Upper lobe of right lung (tissue), 1 donor: ENCODE data around the gene PRKCZ. TPM values are rescaled to one million over a fixed set of nuclear protein-coding genes. Genes with fewer than 3 reads are reported as not detected.
A peak's percentile ranks its signal among the peaks of the same experiment; 100 is the strongest.

Experiments
- ATAC-seq: fragments of 200-7000 bp; cut with Tn5 transposase; one replicate; pipeline ENCODE4 v1.9.1; 2020; ENCODE audit warnings: mild to moderate bottlenecking, moderate library complexity
- DNase-seq: peaks from one replicate; pipeline ENCODE4 v3.0.0-alpha.2; 2020
- H3K27ac ChIP-seq: fragments of 200-600 bp; one replicate; pipeline ENCODE4 v1.8.0; 2022
- H3K27me3 ChIP-seq: fragments of 200-600 bp; one replicate; pipeline ENCODE4 v1.8.0; 2022; ENCODE audit warnings: mild to moderate bottlenecking
- H3K36me3 ChIP-seq: fragments of 200-600 bp; one replicate; pipeline ENCODE4 v1.8.0; 2022
- H3K4me1 ChIP-seq: fragments of 200-600 bp; one replicate; pipeline ENCODE4 v1.8.0; 2022
- H3K4me3 ChIP-seq: fragments of 200-600 bp; one replicate; pipeline ENCODE4 v1.8.0; 2022; ENCODE audit warnings: mild to moderate bottlenecking
- H3K9me3 ChIP-seq: fragments of 200-600 bp; one replicate; pipeline ENCODE4 v1.8.0; 2022
- intact Hi-C: fragments of 100-400 bp; cut with DNase I; formaldehyde crosslinking; loops from one replicate; pipeline ENCODE4 v1.11.0; 2022
- total RNA-seq: library from RNA; stranded (reverse); fragmentation: NEBNext Ultra II Directional; extraction: Animal tissue kit (Norgen Biotek cat#: 25700); gene quantifications from one replicate; pipeline ENCODE4 v1.2.1, GENCODE V29; 2021
- TF ChIP-seq, protein P1 (sequence below): fragments of 200-600 bp; IDR thresholded peaks from one replicate; pipeline ENCODE4 v1.8.0; 2022; ENCODE audit warnings: antibody characterized with exemption
- donor health status: DM: no; HTN: yes; CAD: no; lungs with severe emphysema.

PRKCZ gene
- total RNA-seq, 1 donor from 2014 or later: 121 TPM

DNA sequence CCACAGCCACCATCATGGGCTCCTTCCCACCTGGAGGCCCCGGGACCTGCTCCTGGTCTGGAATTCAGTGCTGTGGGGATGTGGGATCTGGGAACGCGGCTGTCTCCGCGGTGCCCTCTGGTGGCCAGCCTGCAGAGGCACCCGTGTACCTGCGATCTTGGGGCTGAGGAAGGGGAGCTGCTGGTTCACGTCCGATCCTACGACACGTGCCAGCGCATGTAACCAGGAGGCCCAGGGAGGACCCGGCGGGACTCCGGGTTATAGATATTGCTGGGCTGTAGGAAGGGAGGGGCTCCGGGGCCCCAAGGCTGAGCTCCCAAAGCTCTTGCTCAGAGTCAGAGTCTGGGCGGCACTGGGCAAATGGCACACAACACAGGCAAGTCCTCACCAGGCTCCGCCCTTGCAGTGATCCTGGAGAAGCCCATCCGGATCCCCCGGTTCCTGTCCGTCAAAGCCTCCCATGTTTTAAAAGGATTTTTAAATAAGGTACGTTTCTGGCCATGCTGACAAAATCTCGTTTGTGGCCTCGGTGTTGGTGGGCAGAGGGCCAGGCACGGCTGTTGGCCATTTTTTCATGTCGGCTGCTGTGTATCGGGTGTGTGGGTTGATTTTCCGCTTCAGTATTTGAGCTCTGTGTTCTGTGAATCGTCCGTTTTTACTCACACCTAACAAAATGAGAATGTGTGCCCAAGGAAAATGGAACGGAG is 124.3 kb downstream of the PRKCZ start:
- Histone ChIP-seq H3K27me3 (no peaks in the 10 kb centered on the region), H3K9me3 (no peaks in the 10 kb centered on the region), H3K4me3 (peak overlapping the region; percentile 19), H3K4me1 (no peaks in the 10 kb centered on the region), H3K36me3 (peaks cover 6% of the 10 kb centered on the region), H3K27ac (no peak overlapping the region)
- no peak for DNase-seq
- intact Hi-C loops: no loop called here
- TF ChIP-seq, protein P1, sequence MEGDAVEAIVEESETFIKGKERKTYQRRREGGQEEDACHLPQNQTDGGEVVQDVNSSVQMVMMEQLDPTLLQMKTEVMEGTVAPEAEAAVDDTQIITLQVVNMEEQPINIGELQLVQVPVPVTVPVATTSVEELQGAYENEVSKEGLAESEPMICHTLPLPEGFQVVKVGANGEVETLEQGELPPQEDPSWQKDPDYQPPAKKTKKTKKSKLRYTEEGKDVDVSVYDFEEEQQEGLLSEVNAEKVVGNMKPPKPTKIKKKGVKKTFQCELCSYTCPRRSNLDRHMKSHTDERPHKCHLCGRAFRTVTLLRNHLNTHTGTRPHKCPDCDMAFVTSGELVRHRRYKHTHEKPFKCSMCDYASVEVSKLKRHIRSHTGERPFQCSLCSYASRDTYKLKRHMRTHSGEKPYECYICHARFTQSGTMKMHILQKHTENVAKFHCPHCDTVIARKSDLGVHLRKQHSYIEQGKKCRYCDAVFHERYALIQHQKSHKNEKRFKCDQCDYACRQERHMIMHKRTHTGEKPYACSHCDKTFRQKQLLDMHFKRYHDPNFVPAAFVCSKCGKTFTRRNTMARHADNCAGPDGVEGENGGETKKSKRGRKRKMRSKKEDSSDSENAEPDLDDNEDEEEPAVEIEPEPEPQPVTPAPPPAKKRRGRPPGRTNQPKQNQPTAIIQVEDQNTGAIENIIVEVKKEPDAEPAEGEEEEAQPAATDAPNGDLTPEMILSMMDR: peak; percentile 77
- ATAC-seq: peak; percentile 63

DNA sequence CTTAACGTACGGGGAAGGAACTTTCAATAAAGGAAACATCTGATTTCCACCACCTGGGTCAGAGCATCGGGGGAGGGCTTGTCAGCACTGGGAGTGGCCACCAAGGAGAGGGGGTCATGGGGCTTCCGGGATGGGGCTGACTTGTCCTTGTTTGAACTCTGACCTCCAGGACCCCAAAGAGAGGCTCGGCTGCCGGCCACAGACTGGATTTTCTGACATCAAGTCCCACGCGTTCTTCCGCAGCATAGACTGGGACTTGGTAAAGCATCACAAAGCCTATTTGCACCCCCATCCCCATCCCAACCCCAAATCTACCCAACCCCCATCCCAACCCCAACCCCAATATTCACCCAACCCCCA is 124.8 kb downstream of the PRKCZ start:
- DNase-seq (no peak), ATAC-seq (no peak)
- H3K4me3 ChIP-seq: no peak overlapping the region
- H3K9me3 ChIP-seq: no peaks in the 10 kb centered on the region
- peaks cover 6% of the 10 kb centered on the region for H3K36me3 ChIP-seq
- H3K27ac ChIP-seq: no peak overlapping the region
- intact Hi-C loops: no loop called here
- H3K4me1 ChIP-seq: no peaks in the 10 kb centered on the region
- no peaks in the 10 kb centered on the region for H3K27me3 ChIP-seq
- TF ChIP-seq, protein P1: no peak

DNA sequence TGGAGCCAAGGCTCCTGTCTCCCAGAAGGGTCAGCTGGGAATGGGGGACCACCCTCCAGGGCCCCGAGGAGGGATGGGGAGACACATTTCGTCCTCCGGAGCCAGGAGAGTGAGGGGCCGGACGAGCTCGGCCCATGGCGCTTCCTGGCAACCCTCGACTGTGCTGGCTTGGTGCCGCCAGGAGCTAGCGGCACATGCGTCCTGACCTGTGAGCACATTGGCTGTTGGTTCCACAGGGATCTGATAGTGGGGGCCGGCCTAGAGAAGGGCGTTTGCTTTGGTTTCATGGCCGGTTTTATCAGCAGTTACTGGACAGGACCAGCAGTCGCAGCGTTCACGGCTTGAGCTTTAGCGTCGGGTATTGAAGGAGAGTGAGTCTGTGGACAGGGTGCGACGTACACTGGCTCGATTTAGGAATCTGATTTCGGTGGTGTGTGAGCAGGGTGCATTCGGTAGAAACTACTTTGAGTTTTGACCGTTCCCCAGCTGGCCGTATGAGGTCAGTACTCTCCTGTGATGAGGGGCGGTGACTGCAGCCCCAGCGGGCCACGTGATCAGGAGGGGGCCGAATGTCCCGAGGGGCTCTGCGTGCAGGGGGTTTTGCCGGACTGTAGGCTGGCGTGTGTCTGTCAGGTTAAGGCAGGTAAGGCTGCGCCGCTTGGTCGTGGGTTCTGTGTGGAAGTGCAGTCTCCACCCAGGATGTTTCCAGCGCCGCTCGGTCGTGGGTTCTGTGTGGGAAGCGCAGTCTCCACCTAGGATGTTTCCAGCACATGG is 125.7 kb downstream of the PRKCZ start:
- DNase-seq (no peak), ATAC-seq (no peak)
- Histone ChIP-seq H3K4me1 (no peaks in the 10 kb centered on the region), H3K36me3 (peaks cover 6% of the 10 kb centered on the region), H3K27me3 (no peaks in the 10 kb centered on the region), H3K9me3 (no peaks in the 10 kb centered on the region), H3K27ac (no peak overlapping the region), H3K4me3 (no peak overlapping the region)
- intact Hi-C loops: no loop called here
- TF ChIP-seq, protein P1: no peak

DNA sequence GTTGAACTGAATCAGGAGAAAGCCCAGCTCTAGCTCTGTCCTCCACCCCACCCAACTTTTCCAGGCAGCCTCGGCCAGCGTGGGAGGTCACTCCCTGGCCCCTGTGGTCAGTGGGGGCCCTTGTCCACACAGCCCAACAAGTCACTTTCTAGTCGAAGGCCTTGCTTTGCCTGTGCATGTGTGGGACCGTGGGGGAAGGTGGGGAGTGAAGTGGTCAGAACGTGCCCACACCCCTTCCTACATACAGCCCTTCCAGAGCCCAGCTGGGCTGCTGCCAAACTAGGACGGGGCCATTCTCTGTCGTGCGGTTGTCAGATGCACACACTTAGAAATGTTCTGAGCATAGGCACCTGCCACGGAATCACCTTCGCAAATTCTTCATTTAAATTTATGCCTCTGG is 126.4 kb downstream of the PRKCZ start:
- Histone ChIP-seq H3K9me3 (no peaks in the 10 kb centered on the region), H3K27ac (no peak overlapping the region), H3K4me3 (no peak overlapping the region), H3K36me3 (peaks cover 6% of the 10 kb centered on the region), H3K4me1 (no peaks in the 10 kb centered on the region), H3K27me3 (no peaks in the 10 kb centered on the region)
- intact Hi-C loops: no loop called here
- no peak for DNase-seq
- ATAC-seq: no peak
- TF ChIP-seq, protein P1: no peak

DNA sequence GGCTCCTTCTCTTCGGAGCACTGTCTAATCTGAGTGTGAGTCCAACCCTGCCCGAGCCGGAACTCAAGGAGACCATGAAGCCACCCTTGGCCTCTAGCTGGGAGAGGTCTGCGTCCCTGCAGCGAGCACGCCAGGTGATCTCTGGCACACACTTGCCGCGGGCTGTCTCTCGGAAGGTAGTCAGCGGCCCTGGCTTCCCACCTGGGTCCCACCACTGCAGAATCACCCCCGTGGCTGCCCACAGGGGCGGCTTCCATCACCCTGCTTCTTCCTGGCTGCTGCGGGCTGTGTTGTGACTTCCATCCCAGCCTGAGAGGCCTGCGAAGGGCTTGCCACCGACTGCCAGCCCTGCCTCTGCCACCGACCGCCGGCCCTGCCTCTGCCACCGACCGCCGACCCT is 127.3 kb downstream of the PRKCZ start:
- no peak for DNase-seq
- intact Hi-C loops: no loop called here

More for the DNA sequence above, 127.3 kb downstream of the PRKCZ start:
- Histone ChIP-seq H3K27me3 (no peaks in the 10 kb centered on the region), H3K4me3 (no peak overlapping the region), H3K9me3 (no peaks in the 10 kb centered on the region), H3K27ac (no peak overlapping the region), H3K36me3 (peaks cover 6% of the 10 kb centered on the region), H3K4me1 (no peaks in the 10 kb centered on the region)
- ATAC-seq: no peak
- TF ChIP-seq, protein P1: no peak
